ENCODE measurements around the gene C14orf119.

DNA sequence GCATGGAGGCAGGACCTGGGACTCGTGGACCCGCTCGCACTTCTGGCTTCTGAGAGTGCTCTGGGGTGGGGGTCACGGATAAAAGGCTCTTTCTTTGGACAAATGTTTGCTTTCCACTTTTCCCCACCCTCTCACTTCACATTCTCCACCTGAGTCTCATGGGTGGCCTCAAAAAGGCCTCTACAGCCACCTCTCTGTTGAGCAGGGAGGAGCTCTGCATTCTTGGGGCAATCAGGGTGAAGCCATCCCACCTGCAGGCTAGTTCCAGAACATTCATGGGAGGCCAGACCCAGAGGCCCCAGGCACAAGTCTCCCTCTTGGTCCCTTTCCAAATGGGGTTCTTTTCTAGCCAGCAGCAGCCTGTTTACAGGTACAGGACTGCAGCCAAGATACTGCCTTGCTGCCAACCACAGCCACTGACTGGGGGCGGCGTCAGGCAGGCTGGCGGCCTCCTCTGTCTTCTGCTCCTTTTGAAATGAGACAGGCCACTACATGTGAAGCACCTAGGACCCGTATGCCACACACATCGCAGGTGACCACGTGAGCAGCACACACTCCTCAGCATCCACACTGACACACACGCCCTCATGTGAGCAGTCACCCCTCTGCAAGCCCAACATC lies 42.0 kb downstream of the C14orf119 start:
- TF ChIP-seq TARDBP (IDR thresholded peaks at IDR 0.05) (no peak), RCOR1 (IDR thresholded peaks at IDR 0.05; ENCODE audit: borderline replicate concordance in 1 of 2, low read depth in 2 of 2, low read length in 2 of 2) (no peak), NRF1 (conservative IDR thresholded peaks at IDR 0.05 in 1 of 2, IDR thresholded peaks at IDR 0.05 in 1 of 2) (no peak)

Data from K562 (cell line).